GM12878 (cell line): ENCODE data around the gene STX12.
"Not testable (repeated sequence)": the region's sequence is repeated elsewhere in the genome, so short reads cannot be mapped to it uniquely, and the experiment has no call there.

Experiments used
- CTCF ChIP-seq, 3 experiments: IDR thresholded peaks in 2 of 3; conservative IDR thresholded peaks in 1 of 3; 2 replicates each; pipeline ENCODE4 v1.5.1; 2011; ENCODE audit warnings: low read depth in 3 of 3, low read length in 3 of 3, mild to moderate bottlenecking in 3 of 3, control low read depth in 2 of 3, moderate library complexity in 2 of 3, inconsistent platforms in 1 of 3, mixed read lengths in 1 of 3; ENCODE audit not compliant: control insufficient read depth in 2 of 3, insufficient read depth in 1 of 3; ENCODE audit errors: extremely low read depth in 1 of 3
- MAX ChIP-seq: IDR thresholded peaks from 2 replicates; pipeline ENCODE4 v1.6.1; 2012; ENCODE audit warnings: low read depth, low read length, improper control_type of control experiment
- MXI1 ChIP-seq: fragments of 150-350 bp; IDR thresholded peaks from 2 replicates; pipeline ENCODE4 v1.6.1; 2011; ENCODE audit warnings: low read depth, mild to moderate bottlenecking, inconsistent platforms, low read length, improper control_type of control experiment
- REST ChIP-seq: IDR thresholded peaks from 2 replicates; pipeline ENCODE4 v1.6.1; 2012; ENCODE audit warnings: mild to moderate bottlenecking, low read depth, low read length
- SREBF1 ChIP-seq: IDR thresholded peaks from 2 replicates; pipeline ENCODE4 v1.6.1; 2012; ENCODE audit warnings: mild to moderate bottlenecking, low read length
- SUZ12 ChIP-seq: fragments of 200-600 bp; sonication (generic); IDR thresholded peaks from one replicate; pipeline ENCODE4 v1.6.1; 2018; ENCODE audit warnings: antibody characterized with exemption, mild to moderate bottlenecking; ENCODE audit not compliant: unreplicated experiment
- TAF1 ChIP-seq: IDR thresholded peaks from 2 replicates; pipeline ENCODE4 v1.6.1; 2011; ENCODE audit warnings: mild to moderate bottlenecking, low read depth, low read length, borderline replicate concordance
- ZBTB33 ChIP-seq: fragments of 450-650 bp; IDR thresholded peaks from 2 replicates; pipeline ENCODE4 v1.6.1; 2017; ENCODE audit warnings: mild to moderate bottlenecking
- ZNF384 ChIP-seq: IDR thresholded peaks from 2 replicates; pipeline ENCODE4 v1.6.1; 2012; ENCODE audit warnings: low read depth, mild to moderate bottlenecking, low read length, improper control_type of control experiment, borderline replicate concordance

- not testable (repeated sequence) for TF ChIP-seq REST; TAF1; ZNF384; CTCF (IDR thresholded peaks at IDR 0.05 in 2 of 3, conservative IDR thresholded peaks at IDR 0.05 in 1 of 3; ENCODE audit: control insufficient read depth in 2 of 3, extremely low read depth in 1 of 3, insufficient read depth in 1 of 3, low read depth in 3 of 3, low read length in 3 of 3); MXI1; SREBF1; ZBTB33; SUZ12; MAX
These were observed 56.4 kb downstream of the STX12 start for GRCh38 chr1:27829339-27829960.
